GM19324 (cell line): ENCODE results near the gene TAOK2.
"Not testable (repeated sequence)": the region's sequence is repeated elsewhere in the genome, so short reads cannot be mapped to it uniquely, and the experiment has no call there.

Experiments
- ATAC-seq: cut with Tn5 transposase; IDR thresholded peaks from one replicate; pipeline ENCODE4 v1.9.1; 2021; ENCODE audit warnings: mild to moderate bottlenecking, moderate library complexity; ENCODE audit not compliant: unreplicated experiment, low FRiP score

TAOK2 gene

GRCh38 chr16:30016555-30017276 is 43.0 kb downstream of the TAOK2 start:
- ATAC-seq: no peak

- no peak for ATAC-seq
Observed at GRCh38 chr16:30017277-30017656, 43.6 kb downstream of the TAOK2 start.

- ATAC-seq: not testable (repeated sequence)
Observed at GRCh38 chr16:30017937-30018336, 44.3 kb downstream of the TAOK2 start.

DNA sequence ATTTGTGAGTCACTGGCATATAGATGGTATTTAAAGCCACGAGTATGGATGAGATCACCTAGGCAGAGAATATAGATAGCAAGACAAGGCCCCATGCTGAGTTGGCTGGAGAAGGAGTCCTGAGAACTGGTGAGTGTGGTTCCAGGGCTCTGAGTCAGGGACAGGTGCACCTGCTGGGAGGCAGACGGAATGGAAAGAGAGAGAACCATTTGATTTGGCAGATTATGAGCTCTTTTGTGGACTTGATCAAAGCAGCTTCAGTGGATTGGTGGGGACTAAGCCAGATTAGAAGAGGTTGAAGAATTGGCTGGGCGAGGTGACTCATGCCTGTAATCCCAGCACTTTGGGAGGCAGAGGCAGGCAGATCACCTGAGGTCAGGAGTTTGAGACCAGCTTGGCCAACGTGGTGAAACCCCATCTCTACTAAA is 45.1 kb downstream of the TAOK2 start:
- no peak for ATAC-seq

DNA sequence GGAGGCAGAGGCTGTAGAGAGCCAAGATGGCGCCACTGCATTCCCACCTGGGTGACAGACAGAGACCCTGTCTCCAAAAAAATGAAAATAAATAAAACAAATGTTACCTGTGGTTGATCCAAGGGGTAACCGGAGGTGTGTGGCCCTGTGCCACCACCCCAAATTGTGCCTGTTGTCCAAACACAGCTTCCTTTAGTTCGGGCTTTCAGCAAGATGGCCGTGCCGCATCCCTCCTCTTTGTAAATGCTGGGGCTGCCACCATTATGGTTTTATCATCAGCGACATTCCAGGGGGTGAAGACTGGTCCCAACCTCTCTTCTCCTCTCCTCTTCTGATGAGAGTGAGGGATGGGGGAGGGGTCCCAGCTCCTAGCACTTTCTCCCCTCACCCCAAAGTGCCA is 49.2 kb downstream of the TAOK2 start, which contains the start of gene C16orf92:
C16orf92 (plus strand) TSS at position 312 of the 400 bp plus-strand sequence. CDS start 143 bp downstream, outside the sequence.
- no peak for ATAC-seq

DNA sequence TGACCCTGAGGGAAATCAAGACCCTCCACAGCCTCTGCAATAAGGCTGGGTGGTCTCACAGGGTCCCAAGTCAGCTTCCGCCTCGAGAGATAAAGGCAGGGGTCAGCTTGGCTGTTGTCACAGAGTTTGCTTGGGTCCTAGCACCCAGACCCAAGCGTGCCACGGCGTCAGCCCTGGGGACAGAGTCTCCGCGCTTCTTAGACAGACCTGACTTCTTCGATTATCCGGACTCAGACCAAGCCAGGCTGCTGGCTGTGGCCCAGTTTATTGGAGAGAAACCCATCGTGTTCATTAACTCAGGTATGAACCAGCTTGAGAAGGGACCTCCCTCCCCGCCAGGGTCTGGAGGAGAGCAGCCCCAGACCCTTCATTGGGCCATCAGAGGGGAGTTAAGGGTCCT is 49.9 kb downstream of the TAOK2 start:
- ATAC-seq: no peak

DNA sequence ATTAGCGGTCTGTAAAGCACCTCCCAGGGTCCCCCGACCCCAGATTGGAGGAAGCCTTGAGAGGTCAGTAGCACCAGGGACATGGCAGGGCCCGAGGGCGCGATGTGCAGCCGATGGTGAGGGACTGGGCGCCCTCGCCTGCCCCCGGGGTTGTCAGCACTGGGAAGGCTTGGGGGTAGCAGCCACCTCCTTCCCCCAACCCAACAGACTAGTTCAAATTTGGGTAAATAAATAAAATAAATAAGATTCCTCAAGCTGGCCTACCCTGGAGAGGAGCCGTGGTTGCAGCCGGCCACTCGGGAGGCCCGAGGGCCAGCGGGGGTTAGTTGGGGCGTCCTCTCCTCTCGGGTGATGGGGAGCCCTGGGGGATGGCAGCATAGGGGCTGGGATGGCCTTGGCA is 50.8 kb downstream of the TAOK2 start:
- ATAC-seq: no peak

- no peak for ATAC-seq
Observed at GRCh38 chr16:30025156-30025555, 51.5 kb downstream of the TAOK2 start.

DNA sequence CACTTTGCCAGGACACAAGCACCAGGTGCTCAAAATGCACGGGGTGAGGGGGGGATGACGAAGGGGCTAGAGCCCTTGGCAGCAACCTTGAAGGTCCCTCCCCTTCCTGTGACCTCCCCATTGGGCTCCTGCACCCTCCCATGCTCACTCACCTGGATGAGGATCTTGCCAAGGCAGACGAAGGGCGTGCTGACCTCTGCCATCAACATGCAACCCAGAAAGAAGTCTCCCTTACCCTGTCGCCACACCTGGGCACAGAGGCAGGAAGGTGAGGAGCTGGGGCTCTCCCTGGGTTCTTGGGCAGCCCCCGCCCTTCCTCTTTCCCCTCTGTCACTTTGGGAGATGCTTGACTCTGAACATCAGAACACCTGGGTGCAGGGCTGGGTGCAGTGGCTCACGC is 51.9 kb downstream of the TAOK2 start:
- ATAC-seq: no peak

GRCh38 chr16:30026449-30026848 is 52.8 kb downstream of the TAOK2 start:
- ATAC-seq: no peak

GRCh38 chr16:30027588-30028437 is 54.1 kb downstream of the TAOK2 start:
- ATAC-seq: no peak

DNA sequence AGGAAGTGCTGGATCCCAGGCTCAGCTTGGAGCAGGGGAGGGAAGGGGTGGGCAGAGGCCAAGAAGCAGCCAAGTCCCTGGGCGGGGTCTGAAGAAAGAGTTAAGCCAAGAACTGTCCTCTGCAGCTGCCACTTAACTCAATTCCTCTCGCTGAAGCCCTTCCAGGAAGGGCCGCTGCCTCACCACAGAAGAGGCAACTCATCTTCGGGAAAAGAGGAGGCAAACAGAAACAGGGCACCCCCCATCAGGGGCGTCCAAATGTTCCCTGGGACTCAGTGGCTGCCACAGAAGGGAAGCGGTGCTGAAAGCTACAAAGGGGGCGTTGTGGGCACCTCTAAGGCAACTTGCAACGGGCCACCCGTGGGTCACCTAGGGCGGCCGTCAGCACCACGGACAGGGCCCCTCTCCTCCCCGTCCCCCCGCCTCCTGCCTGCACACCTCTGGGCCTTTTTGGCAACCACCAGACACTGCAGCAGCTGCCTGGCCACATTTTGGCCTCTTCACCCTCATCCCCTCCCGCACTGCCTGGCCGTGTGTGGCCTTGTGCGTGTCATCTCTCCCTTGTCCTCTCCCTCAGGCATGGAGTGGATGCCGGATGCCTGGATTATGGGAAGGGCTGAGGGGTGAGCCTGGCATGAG is 54.9 kb downstream of the TAOK2 start:
- ATAC-seq: no peak

GRCh38 chr16:30030011-30030685 is 56.5 kb downstream of the TAOK2 start:
- ATAC-seq: no peak

GRCh38 chr16:30030841-30031413 is 57.3 kb downstream of the TAOK2 start, which contains the start of gene TLCD3B:
TSS of gene TLCD3B (minus strand) at chr16:30031271. CDS start at chr16:30030527, 744 bp downstream.
- no peak for ATAC-seq

- no peak for ATAC-seq
Observed at GRCh38 chr16:30031477-30031918, 57.8 kb downstream of the TAOK2 start.

DNA sequence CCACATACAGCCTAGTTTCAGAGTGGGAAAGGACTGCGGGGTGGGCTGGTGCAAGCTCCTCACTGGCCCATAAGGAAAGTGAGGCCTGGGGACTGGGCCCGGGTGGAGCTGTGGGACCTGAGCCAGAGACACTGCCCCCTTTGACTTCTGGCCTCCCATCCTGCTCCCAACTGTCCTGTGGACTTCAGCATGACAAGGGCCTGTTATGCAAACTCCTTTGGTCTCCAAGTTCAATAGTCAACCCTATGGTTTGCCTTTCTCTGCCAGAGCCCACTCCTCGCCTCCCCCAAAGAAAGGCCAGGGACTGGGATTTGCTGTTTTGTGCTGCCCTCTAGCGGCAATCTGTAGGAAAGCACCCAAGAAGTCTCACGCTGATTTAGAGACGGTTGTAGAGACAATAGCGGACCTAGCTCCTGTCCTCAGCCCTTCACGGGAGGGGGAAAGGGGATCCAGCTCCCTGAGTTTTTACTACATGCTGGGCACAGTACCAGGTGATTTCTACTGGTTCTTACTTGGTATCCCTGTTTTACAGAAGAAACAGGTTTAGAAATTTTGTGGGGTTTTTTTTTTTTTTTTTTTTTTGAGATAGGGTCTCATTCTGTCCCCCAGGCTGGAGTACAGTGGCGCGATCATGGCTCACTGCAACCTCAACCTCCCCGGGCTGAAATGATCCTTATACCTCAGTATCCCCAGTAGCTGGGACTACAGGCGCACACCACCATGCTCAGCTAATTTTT is 58.6 kb downstream of the TAOK2 start:
- ATAC-seq: no peak

GRCh38 chr16:30033270-30033669 is 59.6 kb downstream of the TAOK2 start:
- no peak for ATAC-seq

DNA sequence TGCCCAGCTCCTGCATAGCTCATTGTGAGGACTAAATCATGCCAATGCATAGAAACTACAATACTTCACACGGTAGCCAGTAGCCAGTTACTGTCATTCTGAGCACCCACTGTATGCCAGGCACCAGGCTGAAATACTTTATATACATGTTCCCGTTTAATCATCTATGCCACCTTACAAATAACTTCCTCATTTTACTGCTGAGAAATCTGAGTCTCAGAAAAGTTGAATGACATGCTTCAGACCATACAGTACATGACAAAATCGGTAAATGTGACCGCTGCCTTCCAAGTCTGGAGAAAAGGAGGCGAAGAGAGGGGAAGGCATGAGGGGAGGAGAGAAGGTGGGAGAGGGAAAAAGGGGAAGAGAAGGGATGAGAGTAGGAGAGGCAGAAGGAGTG is 66.6 kb downstream of the TAOK2 start:
- no peak for ATAC-seq

DNA sequence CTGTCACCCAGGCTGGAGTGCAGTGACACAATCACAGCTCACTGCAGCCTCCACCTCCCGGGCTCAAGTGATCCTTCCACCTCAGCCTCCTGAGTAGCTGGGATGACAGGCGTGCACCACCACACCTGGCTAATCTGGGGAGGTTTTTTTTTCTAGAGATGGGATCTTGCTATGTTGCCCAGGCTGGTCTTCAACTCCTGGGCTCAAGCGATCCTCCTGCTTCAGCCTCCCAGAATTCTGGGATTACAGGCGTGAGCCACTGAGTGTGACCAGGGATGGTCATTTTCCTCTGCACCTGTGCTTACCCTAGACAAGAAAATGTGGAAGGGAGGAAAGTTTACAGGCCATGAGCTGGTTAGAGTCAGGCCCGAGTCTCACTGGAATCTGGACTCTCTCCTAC is 67.0 kb downstream of the TAOK2 start:
- ATAC-seq: not testable (repeated sequence)
